PFSK-1 (cell line): ENCODE measurements around the gene CNN3.

ENCODE experiments used
- FOXP2 ChIP-seq: optimal IDR thresholded peaks from 2 replicates; pipeline ENCODE3; 2011; ENCODE audit warnings: borderline replicate concordance, control low read depth, inconsistent platforms; ENCODE audit not compliant: insufficient read depth; ENCODE audit errors: extremely low read length, extremely low read depth
- POLR2AphosphoS5 ChIP-seq: IDR thresholded peaks from 2 replicates; pipeline ENCODE4 v1.6.1; 2012; ENCODE audit warnings: low read depth, mild to moderate bottlenecking, control low read depth, low read length, moderate library complexity
- REST ChIP-seq, 2 experiments: IDR thresholded peaks; 2 replicates each; pipeline versions ENCODE4 v1.6.1 to v1.8.0; 2011 to 2012; ENCODE audit warnings: low read depth in 2 of 2, low read length in 2 of 2, control low read depth in 1 of 2, inconsistent platforms in 1 of 2, mild to moderate bottlenecking in 1 of 2, moderate library complexity in 1 of 2; ENCODE audit not compliant: insufficient read depth in 1 of 2
- SIN3A ChIP-seq: IDR thresholded peaks from 2 replicates; pipeline ENCODE4 v1.6.1; 2012; ENCODE audit warnings: mild to moderate bottlenecking, low read length, moderate library complexity, borderline replicate concordance; ENCODE audit not compliant: insufficient read depth
- TAF1 ChIP-seq: IDR thresholded peaks from 2 replicates; pipeline ENCODE4 v1.6.1; 2012; ENCODE audit warnings: low read length, control low read depth, borderline replicate concordance; ENCODE audit not compliant: insufficient read depth

The CNN3 gene

GRCh38 chr1:94872771-94873495 is 54.0 kb downstream of the CNN3 start:
- TF ChIP-seq TAF1 (no peak), FOXP2 (no peak), REST (IDR thresholded peaks at IDR 0.05; ENCODE audit: insufficient read depth in 1 of 2, low read depth in 2 of 2, low read length in 2 of 2) (no peak), SIN3A (no peak), POLR2AphosphoS5 (no peak)

- TF ChIP-seq FOXP2 (no peak), TAF1 (no peak), SIN3A (no peak), POLR2AphosphoS5 (no peak), REST (IDR thresholded peaks at IDR 0.05; ENCODE audit: insufficient read depth in 1 of 2, low read depth in 2 of 2, low read length in 2 of 2) (no peak)
Observed at GRCh38 chr1:94871031-94871430, 55.9 kb downstream of the CNN3 start.

- TF ChIP-seq REST (IDR thresholded peaks at IDR 0.05; ENCODE audit: insufficient read depth in 1 of 2, low read depth in 2 of 2, low read length in 2 of 2), result no peak
- no peak for TF ChIP-seq POLR2AphosphoS5
- no peak for TF ChIP-seq TAF1
- no peak for TF ChIP-seq FOXP2
- TF ChIP-seq SIN3A, result no peak
Observed at GRCh38 chr1:94866164-94866807, 60.6 kb downstream of the CNN3 start.

- TF ChIP-seq POLR2AphosphoS5 (no peak), FOXP2 (no peak), SIN3A (no peak), REST (IDR thresholded peaks at IDR 0.05; ENCODE audit: insufficient read depth in 1 of 2, low read depth in 2 of 2, low read length in 2 of 2) (no peak), TAF1 (no peak)
Observed at GRCh38 chr1:94865360-94865759, 61.5 kb downstream of the CNN3 start.
